ENCODE measurements around the gene MMRN2.
"Not testable (repeated sequence)": the region's sequence is repeated elsewhere in the genome, so short reads cannot be mapped to it uniquely, and the experiment has no call there.

Gene MMRN2

GRCh38 chr10:86941991-86942421 lies 15.4 kb downstream of the MMRN2 start:
- no peak for DNase-seq (ENCODE audit: low read depth)

GRCh38 chr10:86941426-86941825 lies 16.0 kb downstream of the MMRN2 start:
- DNase-seq (ENCODE audit: low read depth), result no peak

GRCh38 chr10:86940677-86941076 lies 16.7 kb downstream of the MMRN2 start:
- no peak for DNase-seq (ENCODE audit: low read depth)

GRCh38 chr10:86940076-86940475 lies 17.3 kb downstream of the MMRN2 start:
- not testable (repeated sequence) for DNase-seq (ENCODE audit: low read depth)

GRCh38 chr10:86938260-86938659 lies 19.2 kb downstream of the MMRN2 start:
- no peak for DNase-seq (ENCODE audit: low read depth)

- no peak for DNase-seq (ENCODE audit: low read depth)
These were observed 19.8 kb downstream of the MMRN2 start for GRCh38 chr10:86937502-86938154.

GRCh38 chr10:86936661-86937501 lies 20.5 kb downstream of the MMRN2 start:
- DNase-seq (ENCODE audit: low read depth), result no peak

- not testable (repeated sequence) for DNase-seq (ENCODE audit: low read depth)
These were observed 23.2 kb downstream of the MMRN2 start for GRCh38 chr10:86934162-86934711.

- no peak for DNase-seq (ENCODE audit: low read depth)
These were observed 24.7 kb downstream of the MMRN2 start for GRCh38 chr10:86932674-86933073.

- DNase-seq (ENCODE audit: low read depth), result no peak
These were observed 25.5 kb downstream of the MMRN2 start for GRCh38 chr10:86931872-86932271.

- DNase-seq (ENCODE audit: low read depth), result no peak
These were observed 27.7 kb downstream of the MMRN2 start for GRCh38 chr10:86929468-86930380.

GRCh38 chr10:86922553-86922961 lies 34.9 kb downstream of the MMRN2 start:
- no peak for DNase-seq (ENCODE audit: low read depth)

GRCh38 chr10:86918022-86918471 lies 39.4 kb downstream of the MMRN2 start:
- no peak for DNase-seq (ENCODE audit: low read depth)

GRCh38 chr10:86914734-86915133 lies 42.7 kb downstream of the MMRN2 start:
- no peak for DNase-seq (ENCODE audit: low read depth)

GRCh38 chr10:86905429-86905828 lies 52.0 kb downstream of the MMRN2 start:
- no peak for DNase-seq (ENCODE audit: low read depth)

- DNase-seq (ENCODE audit: low read depth), result no peak
These were observed 52.8 kb downstream of the MMRN2 start for GRCh38 chr10:86904600-86904999.

- DNase-seq (ENCODE audit: low read depth), result no peak
These were observed 56.5 kb downstream of the MMRN2 start for GRCh38 chr10:86900955-86901354.

- DNase-seq (ENCODE audit: low read depth), result peak; percentile 13
These were observed 57.6 kb downstream of the MMRN2 start for GRCh38 chr10:86899670-86900276.

- no peak for DNase-seq (ENCODE audit: low read depth)
These were observed 58.3 kb downstream of the MMRN2 start for GRCh38 chr10:86899132-86899531.

GRCh38 chr10:86898511-86898910 lies 58.9 kb downstream of the MMRN2 start:
- no peak for DNase-seq (ENCODE audit: low read depth)

GRCh38 chr10:86889997-86890396 lies 67.4 kb downstream of the MMRN2 start:
- no peak for DNase-seq (ENCODE audit: low read depth)
